ENCODE results near the gene SUPT3H.

The SUPT3H gene

GRCh38 chr6:44805238-44805846 lies 572.4 kb downstream of the SUPT3H start:
- H3K9me3 Mint-ChIP-seq, result no peaks in the 10 kb centered on the region
- H3K27ac Mint-ChIP-seq, result no peak overlapping the region

GRCh38 chr6:44804546-44805159 lies 573.1 kb downstream of the SUPT3H start:
- Mint-ChIP-seq H3K4me1 (ENCODE audit: low read depth) (peaks cover 9% of the 10 kb centered on the region), H3K9me3 (no peaks in the 10 kb centered on the region), H3K27ac (no peak overlapping the region), H3K4me3 (no peak overlapping the region), H3K27me3 (ENCODE audit: low read depth) (peaks cover 6% of the 10 kb centered on the region), H3K36me3 (ENCODE audit: low read depth) (peaks cover 6% of the 10 kb centered on the region)

More at GRCh38 chr6:44805238-44805846, 572.4 kb downstream of the SUPT3H start:
- Mint-ChIP-seq H3K4me3 (no peak overlapping the region), H3K4me1 (ENCODE audit: low read depth) (peaks cover 10% of the 10 kb centered on the region), H3K27me3 (ENCODE audit: low read depth) (peaks cover 6% of the 10 kb centered on the region), H3K36me3 (ENCODE audit: low read depth) (peaks cover 6% of the 10 kb centered on the region)

- Mint-ChIP-seq H3K4me3 (no peak overlapping the region), H3K27ac (no peak overlapping the region), H3K27me3 (ENCODE audit: low read depth) (peaks cover 6% of the 10 kb centered on the region), H3K9me3 (no peaks in the 10 kb centered on the region), H3K36me3 (ENCODE audit: low read depth) (peaks cover 3% of the 10 kb centered on the region), H3K4me1 (ENCODE audit: low read depth) (peaks cover 3% of the 10 kb centered on the region)
Observed at GRCh38 chr6:44804016-44804415, 573.7 kb downstream of the SUPT3H start.

GRCh38 chr6:44800784-44801592 lies 576.7 kb downstream of the SUPT3H start:
- Mint-ChIP-seq H3K27ac (no peak overlapping the region), H3K36me3 (ENCODE audit: low read depth) (no peaks in the 10 kb centered on the region), H3K9me3 (peaks cover 2% of the 10 kb centered on the region), H3K4me1 (ENCODE audit: low read depth) (no peaks in the 10 kb centered on the region), H3K4me3 (no peak overlapping the region), H3K27me3 (ENCODE audit: low read depth) (peaks cover 8% of the 10 kb centered on the region)

- H3K9me3 Mint-ChIP-seq, result peaks cover 4% of the 10 kb centered on the region
- H3K27ac Mint-ChIP-seq, result no peak overlapping the region
- H3K4me1 Mint-ChIP-seq (ENCODE audit: low read depth), result no peaks in the 10 kb centered on the region
- H3K4me3 Mint-ChIP-seq, result no peak overlapping the region
- H3K36me3 Mint-ChIP-seq (ENCODE audit: low read depth), result no peaks in the 10 kb centered on the region
- peaks cover 10% of the 10 kb centered on the region for H3K27me3 Mint-ChIP-seq (ENCODE audit: low read depth)
Observed at GRCh38 chr6:44800171-44800783, 577.5 kb downstream of the SUPT3H start.

GRCh38 chr6:44797746-44798145 lies 580.0 kb downstream of the SUPT3H start:
- H3K4me3 Mint-ChIP-seq, result no peak overlapping the region
- H3K9me3 Mint-ChIP-seq, result peaks cover 4% of the 10 kb centered on the region
- no peak overlapping the region for H3K27ac Mint-ChIP-seq
- peaks cover 10% of the 10 kb centered on the region for H3K27me3 Mint-ChIP-seq (ENCODE audit: low read depth)
- H3K4me1 Mint-ChIP-seq (ENCODE audit: low read depth), result no peaks in the 10 kb centered on the region
- H3K36me3 Mint-ChIP-seq (ENCODE audit: low read depth), result peaks cover 2% of the 10 kb centered on the region

GRCh38 chr6:44795326-44795725 lies 582.4 kb downstream of the SUPT3H start:
- Mint-ChIP-seq H3K4me3 (no peak overlapping the region), H3K36me3 (ENCODE audit: low read depth) (peaks cover 2% of the 10 kb centered on the region), H3K4me1 (ENCODE audit: low read depth) (no peaks in the 10 kb centered on the region), H3K27me3 (ENCODE audit: low read depth) (peaks cover 4% of the 10 kb centered on the region), H3K9me3 (peaks cover 4% of the 10 kb centered on the region), H3K27ac (no peak overlapping the region)

- H3K36me3 Mint-ChIP-seq (ENCODE audit: low read depth), result peaks cover 4% of the 10 kb centered on the region
- no peaks in the 10 kb centered on the region for H3K27me3 Mint-ChIP-seq (ENCODE audit: low read depth)
- no peaks in the 10 kb centered on the region for H3K9me3 Mint-ChIP-seq
- peaks cover 9% of the 10 kb centered on the region for H3K4me1 Mint-ChIP-seq (ENCODE audit: low read depth)
- H3K4me3 Mint-ChIP-seq, result no peak overlapping the region
- no peak overlapping the region for H3K27ac Mint-ChIP-seq
Observed at GRCh38 chr6:44789806-44790205, 587.9 kb downstream of the SUPT3H start.

GRCh38 chr6:44789061-44789460 lies 588.7 kb downstream of the SUPT3H start:
- H3K36me3 Mint-ChIP-seq (ENCODE audit: low read depth), result peaks cover 4% of the 10 kb centered on the region
- no peaks in the 10 kb centered on the region for H3K9me3 Mint-ChIP-seq
- H3K27me3 Mint-ChIP-seq (ENCODE audit: low read depth), result no peaks in the 10 kb centered on the region
- H3K4me1 Mint-ChIP-seq (ENCODE audit: low read depth), result peaks cover 9% of the 10 kb centered on the region
- H3K27ac Mint-ChIP-seq, result no peak overlapping the region
- no peak overlapping the region for H3K4me3 Mint-ChIP-seq

- Mint-ChIP-seq H3K27ac (no peak overlapping the region), H3K27me3 (ENCODE audit: low read depth) (no peaks in the 10 kb centered on the region), H3K36me3 (ENCODE audit: low read depth) (peaks cover 4% of the 10 kb centered on the region), H3K4me1 (ENCODE audit: low read depth) (peaks cover 9% of the 10 kb centered on the region), H3K9me3 (no peaks in the 10 kb centered on the region), H3K4me3 (no peak overlapping the region)
Observed at GRCh38 chr6:44788387-44788981, 589.2 kb downstream of the SUPT3H start.

GRCh38 chr6:44787254-44787834 lies 590.4 kb downstream of the SUPT3H start:
- no peaks in the 10 kb centered on the region for H3K9me3 Mint-ChIP-seq

GRCh38 chr6:44785130-44785529 lies 592.6 kb downstream of the SUPT3H start:
- H3K4me3 Mint-ChIP-seq, result no peak overlapping the region
- no peaks in the 10 kb centered on the region for H3K27me3 Mint-ChIP-seq (ENCODE audit: low read depth)
- H3K9me3 Mint-ChIP-seq, result no peaks in the 10 kb centered on the region
- peaks cover 2% of the 10 kb centered on the region for H3K36me3 Mint-ChIP-seq (ENCODE audit: low read depth)
- peaks cover 9% of the 10 kb centered on the region for H3K4me1 Mint-ChIP-seq (ENCODE audit: low read depth)
- no peak overlapping the region for H3K27ac Mint-ChIP-seq

More at GRCh38 chr6:44787254-44787834, 590.4 kb downstream of the SUPT3H start:
- Mint-ChIP-seq H3K27me3 (ENCODE audit: low read depth) (no peaks in the 10 kb centered on the region), H3K27ac (peak overlapping the region; percentile 3), H3K4me1 (ENCODE audit: low read depth) (peaks cover 9% of the 10 kb centered on the region), H3K4me3 (peak overlapping the region; percentile 18), H3K36me3 (ENCODE audit: low read depth) (peaks cover 2% of the 10 kb centered on the region)

- Mint-ChIP-seq H3K36me3 (ENCODE audit: low read depth) (peaks cover 4% of the 10 kb centered on the region), H3K4me1 (ENCODE audit: low read depth) (peaks cover 9% of the 10 kb centered on the region), H3K4me3 (no peak overlapping the region), H3K27ac (no peak overlapping the region), H3K27me3 (ENCODE audit: low read depth) (no peaks in the 10 kb centered on the region), H3K9me3 (no peaks in the 10 kb centered on the region)
Observed at GRCh38 chr6:44784195-44784594, 593.5 kb downstream of the SUPT3H start.

GRCh38 chr6:44782892-44783291 lies 594.8 kb downstream of the SUPT3H start:
- no peak overlapping the region for H3K27ac Mint-ChIP-seq
- H3K4me3 Mint-ChIP-seq, result no peak overlapping the region
- H3K27me3 Mint-ChIP-seq (ENCODE audit: low read depth), result no peaks in the 10 kb centered on the region
- H3K36me3 Mint-ChIP-seq (ENCODE audit: low read depth), result peaks cover 4% of the 10 kb centered on the region
- no peaks in the 10 kb centered on the region for H3K9me3 Mint-ChIP-seq
- peaks cover 7% of the 10 kb centered on the region for H3K4me1 Mint-ChIP-seq (ENCODE audit: low read depth)

Data from T-helper 1 cell treated with Interleukin-12 subunit alpha and Interleukin-12 subunit beta and Interleukin-4 antibody, amounts not matched to agents 30 μg/mL and 1 μg/mL, for 36 hours (primary cell).